Adrenal gland (tissue), 5 donors: Measurements from ENCODE around the gene RNF148.

Experiments used
- CTCF ChIP-seq, 6 experiments: fragments of 450-650 bp in 4 of 6; fragments of 200-600 bp in 2 of 6; sonication (generic) in 1 of 6; IDR thresholded peaks; 1 replicate in 5 of 6; 2 replicates in 1 of 6; pipeline versions ENCODE4 v1.5.1 to v1.8.0; 2016 to 2021; ENCODE audit warnings: antibody characterized with exemption in 6 of 6, mild to moderate bottlenecking in 2 of 6, moderate library complexity in 1 of 6
- POLR2A ChIP-seq, 2 donors: fragments of 450-650 bp; IDR thresholded peaks; one replicate each; pipeline ENCODE4 v1.6.1; 2017; ENCODE audit warnings: antibody characterized with exemption in 2 of 2, mild to moderate bottlenecking in 2 of 2, moderate library complexity in 1 of 2
- donor health status: DM: no; HTN: no; CAD: no.

DNA sequence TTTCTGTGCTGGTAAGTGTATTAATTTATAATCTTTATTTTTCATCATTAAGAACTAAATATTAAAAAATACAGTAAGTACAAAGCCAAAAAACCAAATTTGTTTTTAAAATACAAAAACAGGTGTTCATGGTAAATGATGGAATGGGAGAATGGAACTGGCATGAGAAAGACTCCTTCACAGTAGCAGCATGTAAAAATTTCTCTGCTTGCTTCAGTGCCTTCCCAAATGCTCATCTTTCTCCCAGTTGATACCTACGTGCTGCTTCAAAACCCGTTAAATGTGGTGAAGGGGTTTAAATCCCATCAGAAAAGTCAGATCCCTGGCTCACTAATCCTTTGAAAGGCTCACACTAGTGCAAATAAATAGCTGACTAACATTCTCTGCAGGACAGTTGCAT lies 8.0 kb downstream of the RNF148 start:
- no peak for TF ChIP-seq CTCF (IDR thresholded peaks at IDR 0.05)
- TF ChIP-seq POLR2A (IDR thresholded peaks at IDR 0.05), result no peak
